GOT3 (cell line): ENCODE data around the gene BST2.
"Not testable (repeated sequence)": the region's sequence is repeated elsewhere in the genome, so short reads cannot be mapped to it uniquely, and the experiment has no call there.

Experiments used
- DNase-seq: peaks from one replicate; lab custom pipeline; 2025; ENCODE audit warnings: mixed read lengths; lab: John Stamatoyannopoulos, UW

The BST2 gene

GRCh38 chr19:17389957-17390664, 15.3 kb downstream of the BST2 start:
- DNase-seq: no peak

GRCh38 chr19:17389288-17389687, 16.1 kb downstream of the BST2 start:
- no peak for DNase-seq

- no peak for DNase-seq
Measured at GRCh38 chr19:17385878-17386611, 19.4 kb downstream of the BST2 start.

- no peak for DNase-seq
Measured at GRCh38 chr19:17380426-17381138, 24.8 kb downstream of the BST2 start.

- DNase-seq: no peak
Measured at GRCh38 chr19:17379221-17379631, 26.2 kb downstream of the BST2 start.

- DNase-seq: no peak
Measured at GRCh38 chr19:17378271-17378670, 27.2 kb downstream of the BST2 start.

GRCh38 chr19:17376935-17377600, 28.4 kb downstream of the BST2 start, which contains the start of gene PLVAP:
PLVAP (minus strand) TSS chr19:17377342; CDS start chr19:17377288, 54 bp downstream.
- DNase-seq: no peak

GRCh38 chr19:17370026-17370587, 35.3 kb downstream of the BST2 start:
- no peak for DNase-seq

- no peak for DNase-seq
Measured at GRCh38 chr19:17365361-17365760, 40.1 kb downstream of the BST2 start.

GRCh38 chr19:17363852-17364605, 41.4 kb downstream of the BST2 start:
- DNase-seq: not testable (repeated sequence)

GRCh38 chr19:17359905-17360800, 45.3 kb downstream of the BST2 start:
- no peak for DNase-seq

- no peak for DNase-seq
Measured at GRCh38 chr19:17358395-17358794, 47.0 kb downstream of the BST2 start.

GRCh38 chr19:17357724-17358123, 47.7 kb downstream of the BST2 start:
- no peak for DNase-seq

- no peak for DNase-seq
Measured at GRCh38 chr19:17357078-17357666, 48.3 kb downstream of the BST2 start.

- DNase-seq: no peak
Measured at GRCh38 chr19:17353386-17353785, 52.0 kb downstream of the BST2 start.
